Ovary (tissue), 9 donors: ENCODE results near the gene WASF3. TPM values are rescaled to one million over a fixed set of nuclear protein-coding genes. Genes with fewer than 3 reads are reported as not detected.
"Not testable (repeated sequence)": the region's sequence is repeated elsewhere in the genome, so short reads cannot be mapped to it uniquely, and the experiment has no call there.

Experiments used
- DNase-seq, 5 donors: peaks; one replicate each; pipeline ENCODE4 v3.0.0-alpha.2; 2019 to 2020
- H3K27ac ChIP-seq, 2 donors: fragments of 200-600 bp; one replicate each; pipeline versions ENCODE4 v1.5.1 to v1.8.0; 2019 to 2022
- H3K27me3 ChIP-seq: fragments of 200-600 bp; one replicate; pipeline ENCODE4 v1.8.0; 2022
- H3K36me3 ChIP-seq: fragments of 200-600 bp; sonication (generic); one replicate; pipeline ENCODE4 v1.5.1; 2019
- H3K4me1 ChIP-seq: one replicate; pipeline ENCODE4 v1.8.1; 2013; ENCODE audit warnings: mild to moderate bottlenecking, moderate library complexity; ENCODE audit not compliant: insufficient read depth
- H3K4me3 ChIP-seq: fragments of 200-600 bp; sonication (generic); one replicate; pipeline ENCODE4 v1.5.1; 2017
- H3K9me3 ChIP-seq, 2 donors: fragments of 200-600 bp in 1 of 2; sonication (generic) in 1 of 2; one replicate each; pipeline versions ENCODE4 v1.5.1 to v1.8.1; 2013 to 2019; ENCODE audit warnings: mild to moderate bottlenecking in 1 of 2, moderate library complexity in 1 of 2
- EP300 ChIP-seq: sonication (generic); formaldehyde crosslinking; IDR thresholded peaks from one replicate; pipeline ENCODE4 v1.6.1; 2017; ENCODE audit warnings: antibody characterized with exemption
- POLR2A ChIP-seq: fragments of 450-650 bp; IDR thresholded peaks from one replicate; pipeline ENCODE4 v1.6.1; 2017; ENCODE audit warnings: antibody characterized with exemption, mild to moderate bottlenecking, moderate library complexity
- WGBS, 3 donors: extraction: QIAGEN DNeasy Blood & Tissue Kit in 1 of 3; methylation state at CpG; one replicate each; pipeline versions ENCODE4 v1.1.5 to v1.1.7; 2013 to 2017; 5-methylcytosine and 5-hydroxymethylcytosine counted together
- intact Hi-C, 4 donors: fragments of 100-400 bp; cut with DNase I; formaldehyde crosslinking; loops; one replicate each; pipeline versions ENCODE4 v1.11.0 to v1.15.1; 2022 to 2023
- polyA plus RNA-seq, 2 donors: library from polyadenylated mRNA; stranded (reverse); fragments of 200-250 nt in 1 of 2; fragments of 350-450 nt in 1 of 2; fragmentation: Illumina TruSeq in 1 of 2; extraction: RNeasy Lipid Tissue Mini Kit (QIAGEN cat#74804) in 1 of 2; gene quantifications; one replicate each; pipeline ENCODE4 v1.2.3, GENCODE V29; 2013 to 2014
- total RNA-seq, 7 donors: library from RNA; depleted of rRNA in 2 of 7; stranded (reverse); fragments of >200 nt in 2 of 7; fragmentation: NEBNext Ultra II Directional in 3 of 7; extraction: Animal tissue kit (Norgen Biotek cat#: 25700) in 3 of 7; gene quantifications; one replicate each; pipeline versions ENCODE4 v1.1.0 to v1.2.4, GENCODE V29; 2016 to 2023
- TF ChIP-seq, protein P1 (sequence below), 3 donors: fragments of 450-650 bp in 2 of 3; fragments of 200-600 bp in 1 of 3; IDR thresholded peaks; one replicate each; pipeline versions ENCODE4 v1.5.1 to v1.8.0; 2016 to 2022; ENCODE audit warnings: antibody characterized with exemption in 3 of 3, mild to moderate bottlenecking in 1 of 3
- donor health status: DM: no; HTN: no; CAD: no; lungs with moderate emphysema.
- donor health status: DM: no; HTN: no; CAD: no.
- donor health status: Bipolar disorder and iron deficiency.
- donor health status: DM: yes; HTN: yes; CAD: no.
- donor health status: DM: no; HTN: no; CAD: no.
- donor health status: DM: yes; HTN: yes; CAD: no.

The WASF3 gene
- total and polyA plus RNA-seq, 9 donors: 11.5 to 37.1 (median 33.7) TPM

DNA sequence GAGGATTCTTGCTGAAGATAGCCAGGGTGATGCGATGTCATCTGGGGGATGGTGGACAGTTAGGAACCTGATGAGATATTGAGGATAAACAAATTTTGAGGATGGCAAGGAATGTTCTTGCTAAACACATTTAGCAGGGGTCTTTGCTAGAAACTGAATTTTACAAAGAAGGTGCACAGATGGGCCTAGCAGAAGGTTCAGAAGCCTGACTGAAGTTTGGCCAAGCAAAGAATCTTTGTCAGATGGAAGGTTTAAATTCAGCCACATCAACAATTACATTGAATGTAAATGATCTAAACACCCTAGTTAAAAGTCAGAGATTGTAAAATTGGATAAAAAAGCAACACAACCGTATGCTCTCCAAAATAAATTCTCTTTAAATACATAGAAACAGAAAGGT is 68.8 kb downstream of the WASF3 start:
- Histone ChIP-seq H3K36me3 (no peaks in the 10 kb centered on the region), H3K4me1 (no peaks in the 10 kb centered on the region), H3K9me3 (no peaks in the 10 kb centered on the region), H3K27ac (no peak overlapping the region), H3K27me3 (no peaks in the 10 kb centered on the region), H3K4me3 (no peak overlapping the region)
- no peak for DNase-seq
- WGBS, 3 donors: 93 to 97% (median 97%) methylated on average over 2 of the region's 2 CpGs
- TF ChIP-seq POLR2A (no peak), EP300 (no peak)
- TF ChIP-seq, protein P1, sequence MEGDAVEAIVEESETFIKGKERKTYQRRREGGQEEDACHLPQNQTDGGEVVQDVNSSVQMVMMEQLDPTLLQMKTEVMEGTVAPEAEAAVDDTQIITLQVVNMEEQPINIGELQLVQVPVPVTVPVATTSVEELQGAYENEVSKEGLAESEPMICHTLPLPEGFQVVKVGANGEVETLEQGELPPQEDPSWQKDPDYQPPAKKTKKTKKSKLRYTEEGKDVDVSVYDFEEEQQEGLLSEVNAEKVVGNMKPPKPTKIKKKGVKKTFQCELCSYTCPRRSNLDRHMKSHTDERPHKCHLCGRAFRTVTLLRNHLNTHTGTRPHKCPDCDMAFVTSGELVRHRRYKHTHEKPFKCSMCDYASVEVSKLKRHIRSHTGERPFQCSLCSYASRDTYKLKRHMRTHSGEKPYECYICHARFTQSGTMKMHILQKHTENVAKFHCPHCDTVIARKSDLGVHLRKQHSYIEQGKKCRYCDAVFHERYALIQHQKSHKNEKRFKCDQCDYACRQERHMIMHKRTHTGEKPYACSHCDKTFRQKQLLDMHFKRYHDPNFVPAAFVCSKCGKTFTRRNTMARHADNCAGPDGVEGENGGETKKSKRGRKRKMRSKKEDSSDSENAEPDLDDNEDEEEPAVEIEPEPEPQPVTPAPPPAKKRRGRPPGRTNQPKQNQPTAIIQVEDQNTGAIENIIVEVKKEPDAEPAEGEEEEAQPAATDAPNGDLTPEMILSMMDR (IDR thresholded peaks at IDR 0.05): no peak
- intact Hi-C loops: no loop called here

DNA sequence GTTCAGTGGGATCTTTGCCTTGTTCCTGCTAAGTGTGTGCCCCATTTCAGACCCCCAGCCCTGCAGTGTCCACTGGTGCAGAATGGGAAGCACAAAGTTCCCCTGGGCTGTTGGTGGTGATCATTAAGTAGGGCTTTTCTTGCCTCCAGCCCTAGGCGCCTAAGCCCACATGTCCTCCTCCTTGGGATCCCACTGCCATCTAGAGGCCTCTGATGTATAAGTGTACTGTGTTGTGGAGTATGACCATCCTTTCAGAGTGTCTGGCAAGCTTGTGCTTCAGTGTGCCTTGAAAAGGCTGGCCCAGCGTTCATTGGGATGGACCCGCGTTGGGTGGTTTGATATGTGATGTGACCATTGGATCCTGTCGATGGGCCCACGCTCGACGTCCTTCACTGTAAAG is 71.2 kb downstream of the WASF3 start:
- H3K36me3 ChIP-seq: no peaks in the 10 kb centered on the region
- no peak for DNase-seq
- intact Hi-C loops: no loop called here
- H3K27me3 ChIP-seq: no peaks in the 10 kb centered on the region
- H3K27ac ChIP-seq: no peak overlapping the region
- H3K4me1 ChIP-seq: no peaks in the 10 kb centered on the region
- TF ChIP-seq, protein P1 (IDR thresholded peaks at IDR 0.05): no peak
- no peak for TF ChIP-seq POLR2A
- TF ChIP-seq EP300: no peak
- 95 to 98% (median 98%) methylated on average over 8 of the region's 8 CpGs for WGBS, 3 donors
- H3K9me3 ChIP-seq: no peaks in the 10 kb centered on the region
- no peak overlapping the region for H3K4me3 ChIP-seq

DNA sequence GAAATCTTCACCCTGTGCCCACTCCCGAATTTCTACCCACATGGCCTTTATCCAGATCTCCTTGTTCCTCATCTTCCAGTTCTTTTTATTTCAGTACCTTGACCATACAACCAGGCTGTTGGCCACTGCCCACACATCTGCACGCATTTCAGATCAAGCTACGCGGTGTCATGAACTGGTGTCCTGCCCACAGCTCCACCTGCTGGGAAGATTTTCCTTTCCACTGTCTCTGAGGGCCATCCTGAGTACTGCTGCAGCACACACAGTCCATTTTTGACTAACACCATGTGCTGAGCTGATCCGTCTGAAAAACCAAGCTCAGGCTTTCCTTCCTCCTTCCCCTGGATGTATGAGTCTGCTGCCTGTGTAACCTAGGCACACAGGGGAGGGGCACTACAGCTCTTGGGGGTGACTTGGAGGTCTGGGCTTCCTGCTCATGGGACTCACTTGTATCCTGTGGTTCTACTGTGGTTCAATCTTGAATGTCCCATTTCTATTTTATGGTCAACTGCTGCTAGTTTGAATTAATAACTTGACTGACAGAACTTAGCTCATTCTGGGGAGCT is 71.9 kb downstream of the WASF3 start:
- DNase-seq: no peak

DNA sequence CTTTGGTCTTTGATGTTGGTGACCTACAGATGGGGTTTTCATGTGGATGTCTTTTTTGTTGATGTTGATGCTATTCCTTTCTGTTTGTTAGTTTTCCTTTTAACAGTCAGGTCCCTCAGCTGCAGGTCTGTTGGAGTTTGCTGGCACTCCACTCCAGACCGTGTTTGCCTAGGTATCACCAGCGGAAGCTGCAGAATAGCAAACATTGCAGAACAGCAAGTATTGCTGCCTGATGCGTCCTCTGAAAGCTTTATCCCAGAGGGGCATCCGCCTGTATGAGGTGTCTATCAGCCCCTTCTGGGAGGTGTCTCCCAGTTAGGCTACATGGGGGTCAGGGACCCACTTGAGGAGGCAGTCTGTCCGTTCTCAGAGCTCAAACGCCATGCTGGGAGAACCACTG is 78.2 kb downstream of the WASF3 start:
- WGBS, 3 donors: 95 to 97% (median 96%) methylated on average over 6 of the region's 6 CpGs
- H3K9me3 ChIP-seq, H3K27me3 ChIP-seq, DNase-seq, H3K27ac ChIP-seq, H3K36me3 ChIP-seq, H3K4me3 ChIP-seq, H3K4me1 ChIP-seq, intact Hi-C loops: not testable (repeated sequence)

More for the DNA sequence above, 71.9 kb downstream of the WASF3 start:
- no peak overlapping the region for H3K27ac ChIP-seq
- no peaks in the 10 kb centered on the region for H3K9me3 ChIP-seq
- H3K4me3 ChIP-seq: no peak overlapping the region
- no peaks in the 10 kb centered on the region for H3K36me3 ChIP-seq
- no peaks in the 10 kb centered on the region for H3K27me3 ChIP-seq
- intact Hi-C loops: no loop called here
- no peaks in the 10 kb centered on the region for H3K4me1 ChIP-seq
- TF ChIP-seq EP300: no peak
- TF ChIP-seq, protein P1 (IDR thresholded peaks at IDR 0.05): no peak
- no peak for TF ChIP-seq POLR2A
- 82 to 85% (median 82%) methylated on average over 5 of the region's 5 CpGs for WGBS, 3 donors

DNA sequence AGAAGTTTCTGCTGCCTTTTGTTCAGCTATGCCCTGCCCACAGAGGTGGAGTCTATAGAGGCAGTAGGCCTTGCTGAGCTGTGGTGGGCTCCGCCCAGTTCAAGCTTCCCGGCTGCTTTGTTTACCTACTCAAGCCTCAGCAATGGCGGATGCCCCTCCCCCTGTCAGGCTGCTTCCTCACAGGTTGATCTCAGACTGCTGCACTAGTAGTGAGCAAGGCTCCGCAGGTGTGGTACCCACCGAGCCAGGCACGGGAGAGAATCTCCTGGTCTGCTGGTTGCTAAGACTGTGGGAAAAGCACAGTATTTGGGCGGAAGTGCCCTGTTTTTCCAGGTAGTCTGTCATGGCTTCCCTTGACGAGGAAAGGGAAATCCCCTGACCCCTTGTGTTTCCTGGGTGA is 78.6 kb downstream of the WASF3 start:
- H3K4me3 ChIP-seq, H3K9me3 ChIP-seq, H3K36me3 ChIP-seq, H3K4me1 ChIP-seq, intact Hi-C loops, H3K27me3 ChIP-seq, H3K27ac ChIP-seq, DNase-seq: not testable (repeated sequence)
- 84 to 87% (median 84%) methylated on average over 8 of the region's 8 CpGs for WGBS, 3 donors
